Measurements from ENCODE around the gene FUBP1.
A peak's percentile ranks its signal among the peaks of the same experiment; 100 is the strongest.
"Not testable (repeated sequence)": the region's sequence is repeated elsewhere in the genome, so short reads cannot be mapped to it uniquely, and the experiment has no call there.

Gene FUBP1

GRCh38 chr1:77978969-77979876 lies at the start of gene FUBP1:
Gene FUBP1 (minus strand): TSS chr1:77979072. CDS start chr1:77979004, 68 bp downstream.
- DNase-seq (ENCODE audit: low read depth): peak; percentile 94

- DNase-seq (ENCODE audit: low read depth): not testable (repeated sequence)
Observed at GRCh38 chr1:78021134-78021533, 42.3 kb upstream of the FUBP1 start.

- DNase-seq (ENCODE audit: low read depth): no peak
Observed at GRCh38 chr1:78019024-78019423, 40.2 kb upstream of the FUBP1 start.

GRCh38 chr1:78015148-78015547 lies 36.3 kb upstream of the FUBP1 start:
- DNase-seq (ENCODE audit: low read depth): no peak

- no peak for DNase-seq (ENCODE audit: low read depth)
Observed at GRCh38 chr1:78011050-78011449, 32.2 kb upstream of the FUBP1 start.

- no peak for DNase-seq (ENCODE audit: low read depth)
Observed at GRCh38 chr1:78009836-78010235, 31.0 kb upstream of the FUBP1 start.

- no peak for DNase-seq (ENCODE audit: low read depth)
Observed at GRCh38 chr1:78009276-78009675, 30.4 kb upstream of the FUBP1 start.

GRCh38 chr1:78007677-78008341 lies 28.9 kb upstream of the FUBP1 start:
- no peak for DNase-seq (ENCODE audit: low read depth)

- no peak for DNase-seq (ENCODE audit: low read depth)
Observed at GRCh38 chr1:78006521-78006920, 27.6 kb upstream of the FUBP1 start.

- no peak for DNase-seq (ENCODE audit: low read depth)
Observed at GRCh38 chr1:78005755-78006154, 26.9 kb upstream of the FUBP1 start.

GRCh38 chr1:78005448-78005722 lies 26.5 kb upstream of the FUBP1 start:
- no peak for DNase-seq (ENCODE audit: low read depth)

- peak; percentile 34 for DNase-seq (ENCODE audit: low read depth)
Observed at GRCh38 chr1:78004719-78005447, 26.0 kb upstream of the FUBP1 start, which contains the start of gene DNAJB4. Gene DNAJB4 (plus strand): TSS chr1:78004939. CDS start chr1:78005111, 172 bp downstream.

GRCh38 chr1:78003882-78004718 lies 25.2 kb upstream of the FUBP1 start:
- no peak for DNase-seq (ENCODE audit: low read depth)

GRCh38 chr1:78003070-78003746 lies 24.3 kb upstream of the FUBP1 start:
- DNase-seq (ENCODE audit: low read depth): no peak

- not testable (repeated sequence) for DNase-seq (ENCODE audit: low read depth)
Observed at GRCh38 chr1:78000536-78000935, 21.7 kb upstream of the FUBP1 start.

- no peak for DNase-seq (ENCODE audit: low read depth)
Observed at GRCh38 chr1:77996734-77997133, 17.9 kb upstream of the FUBP1 start.

- no peak for DNase-seq (ENCODE audit: low read depth)
Observed at GRCh38 chr1:77994117-77994705, 15.3 kb upstream of the FUBP1 start.

GRCh38 chr1:77991638-77992037 lies 12.8 kb upstream of the FUBP1 start:
- DNase-seq (ENCODE audit: low read depth): no peak

- DNase-seq (ENCODE audit: low read depth): no peak
Observed at GRCh38 chr1:77990629-77991204, 11.8 kb upstream of the FUBP1 start.

GRCh38 chr1:77989744-77990143 lies 10.9 kb upstream of the FUBP1 start:
- DNase-seq (ENCODE audit: low read depth): no peak

All from stimulated activated CD8-positive, alpha-beta memory T cell treated with anti-CD3 and anti-CD28 coated beads, Interleukin-12 subunit alpha, Interleukin-12 subunit beta, amount 100 ng/mL, for 1 hour (primary cell).